Measurements from ENCODE around the gene ZDHHC14.

- TF ChIP-seq CTCF (IDR thresholded peaks at IDR 0.05; ENCODE audit: control extremely low read depth in 1 of 3, insufficient read depth in 1 of 3, low read depth in 1 of 3, low read length in 3 of 3) (no peak), SP4 (IDR thresholded peaks at IDR 0.05; ENCODE audit: low read length) (no peak), BRCA1 (IDR thresholded peaks at IDR 0.05; ENCODE audit: low read depth, low read length) (no peak), KDM1A (IDR thresholded peaks at IDR 0.05; ENCODE audit: borderline replicate concordance, low read length) (peak; percentile 71; the same call in 1 of the 2 replicates), RNF2 (IDR thresholded peaks at IDR 0.05; ENCODE audit: borderline replicate concordance, low read depth, low read length, missing control alignments, poor library complexity, severe bottlenecking) (no peak), POLR2A (IDR thresholded peaks at IDR 0.05; ENCODE audit: control extremely low read depth in 1 of 2, low read depth in 2 of 2, low read length in 2 of 2) (no peak), RFX5 (IDR thresholded peaks at IDR 0.05; ENCODE audit: borderline replicate concordance, low read depth, low read length) (no peak), SP1 (IDR thresholded peaks at IDR 0.05; ENCODE audit: low read depth, low read length) (peak; percentile 76), TCF12 (IDR thresholded peaks at IDR 0.05; ENCODE audit: low read depth, low read length) (peak; percentile 93; the same call in 1 of the 2 replicates), E2F6 (IDR thresholded peaks at IDR 0.05) (peak; percentile 62; the same call in 1 of the 2 replicates), HDAC2 (IDR thresholded peaks at IDR 0.05; ENCODE audit: borderline replicate concordance in 1 of 2, low read depth in 2 of 2, low read length in 2 of 2) (peak; percentile 83 to 98), EZH2 (IDR thresholded peaks at IDR 0.05; ENCODE audit: low read depth, low read length, severe bottlenecking) (no peak)
Measured at GRCh38 chr6:157552081-157552747, 171.2 kb downstream of the ZDHHC14 start.
